Gastrocnemius medialis (tissue), 4 donors: ENCODE measurements around the gene SHOC2. TPM values are rescaled to one million over a fixed set of nuclear protein-coding genes. Genes with fewer than 3 reads are reported as not detected.

Experiments used
- ATAC-seq, 2 donors: fragments of 150-250 bp; one replicate each; pipeline ENCODE4 v1.9.1; 2016
- DNase-seq, 2 donors: peaks; one replicate each; pipeline ENCODE4 v3.0.0-alpha.2; 2019
- H3K27ac ChIP-seq, 4 donors: fragments of 200-600 bp; sonication (generic); 1 replicate in 1 of 4; 2 replicates in 3 of 4; pipeline ENCODE4 v1.5.1; 2016 to 2018; ENCODE audit warnings: mild to moderate bottlenecking in 2 of 4, moderate library complexity in 1 of 4
- H3K27me3 ChIP-seq, 3 donors: fragments of 200-600 bp; sonication (generic) in 2 of 3; 1 replicate in 1 of 3; 2 replicates in 2 of 3; pipeline versions ENCODE4 v1.5.1 to v1.6.0; 2016 to 2019; ENCODE audit warnings: mild to moderate bottlenecking in 1 of 3, moderate library complexity in 1 of 3
- H3K36me3 ChIP-seq, 2 donors: fragments of 200-600 bp; sonication (generic) in 1 of 2; one replicate each; pipeline ENCODE4 v1.5.1; 2017 to 2018
- H3K4me1 ChIP-seq, 2 donors: fragments of 200-600 bp; sonication (generic) in 1 of 2; one replicate each; pipeline ENCODE4 v1.5.1; 2016 to 2017; ENCODE audit warnings: mild to moderate bottlenecking in 2 of 2
- H3K4me3 ChIP-seq, 4 donors: fragments of 200-600 bp; sonication (generic) in 3 of 4; 1 replicate in 1 of 4; 2 replicates in 3 of 4; pipeline ENCODE4 v1.5.1; 2016 to 2019; ENCODE audit warnings: mild to moderate bottlenecking in 2 of 4
- H3K9me3 ChIP-seq, 3 donors: fragments of 200-600 bp; sonication (generic) in 2 of 3; 1 replicate in 1 of 3; 2 replicates in 2 of 3; pipeline ENCODE4 v1.5.1; 2016 to 2019
- POLR2A ChIP-seq, 2 donors: fragments of 450-650 bp; IDR thresholded peaks; one replicate each; pipeline ENCODE4 v1.6.1; 2017; ENCODE audit warnings: antibody characterized with exemption in 2 of 2, mild to moderate bottlenecking in 2 of 2, moderate library complexity in 2 of 2
- in situ Hi-C, 4 donors: fragments of 200-750 bp; cut with MboI; loops; one replicate each; pipeline versions ENCODE4 v1.15.0 to v1.8.0; 2017; ENCODE audit warnings: low sequenced_read_pairs in 4 of 4
- intact Hi-C: fragments of 100-400 bp; cut with DNase I; formaldehyde crosslinking; loops from one replicate; pipeline ENCODE4 v1.15.1; 2023; ENCODE audit warnings: low total_unique reads
- total RNA-seq, 4 donors: library from RNA; depleted of rRNA; stranded (reverse); fragments of >200 nt; gene quantifications; one replicate each; pipeline versions ENCODE4 v1.1.0 to v1.2.3, GENCODE V29; 2016
- TF ChIP-seq, protein P1 (sequence below), 5 experiments: fragments of 450-650 bp in 3 of 5; fragments of 200-600 bp in 2 of 5; sonication (generic) in 2 of 5; IDR thresholded peaks in 4 of 5; conservative IDR thresholded peaks in 1 of 5; 1 replicate in 4 of 5; 2 replicates in 1 of 5; pipeline ENCODE4 v1.5.1; 2016 to 2019; ENCODE audit warnings: antibody characterized with exemption in 5 of 5, mild to moderate bottlenecking in 3 of 5, moderate library complexity in 3 of 5

SHOC2 gene
- total RNA-seq, 4 donors from 2014 or later: 35.3 to 51.5 (median 43.5) TPM

- in situ Hi-C loops: no loop called here
- H3K4me1 ChIP-seq: peaks cover 12 to 23% of the 10 kb centered on the region in 2 donors
- H3K9me3 ChIP-seq: no peaks in the 10 kb centered on the region
- ATAC-seq (no peak), DNase-seq (no peak)
- H3K27me3 ChIP-seq: no peaks in the 10 kb centered on the region
- intact Hi-C loops: no loop called here
- no peak overlapping the region for H3K4me3 ChIP-seq
- TF ChIP-seq, protein P1, sequence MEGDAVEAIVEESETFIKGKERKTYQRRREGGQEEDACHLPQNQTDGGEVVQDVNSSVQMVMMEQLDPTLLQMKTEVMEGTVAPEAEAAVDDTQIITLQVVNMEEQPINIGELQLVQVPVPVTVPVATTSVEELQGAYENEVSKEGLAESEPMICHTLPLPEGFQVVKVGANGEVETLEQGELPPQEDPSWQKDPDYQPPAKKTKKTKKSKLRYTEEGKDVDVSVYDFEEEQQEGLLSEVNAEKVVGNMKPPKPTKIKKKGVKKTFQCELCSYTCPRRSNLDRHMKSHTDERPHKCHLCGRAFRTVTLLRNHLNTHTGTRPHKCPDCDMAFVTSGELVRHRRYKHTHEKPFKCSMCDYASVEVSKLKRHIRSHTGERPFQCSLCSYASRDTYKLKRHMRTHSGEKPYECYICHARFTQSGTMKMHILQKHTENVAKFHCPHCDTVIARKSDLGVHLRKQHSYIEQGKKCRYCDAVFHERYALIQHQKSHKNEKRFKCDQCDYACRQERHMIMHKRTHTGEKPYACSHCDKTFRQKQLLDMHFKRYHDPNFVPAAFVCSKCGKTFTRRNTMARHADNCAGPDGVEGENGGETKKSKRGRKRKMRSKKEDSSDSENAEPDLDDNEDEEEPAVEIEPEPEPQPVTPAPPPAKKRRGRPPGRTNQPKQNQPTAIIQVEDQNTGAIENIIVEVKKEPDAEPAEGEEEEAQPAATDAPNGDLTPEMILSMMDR (IDR thresholded peaks at IDR 0.05 in 4 of 5, conservative IDR thresholded peaks at IDR 0.05 in 1 of 5): no peak
- no peak for TF ChIP-seq POLR2A (IDR thresholded peaks at IDR 0.05)
- H3K36me3 ChIP-seq: no peaks in the 10 kb centered on the region
- H3K27ac ChIP-seq: no peak overlapping the region
Observed at GRCh38 chr10:110967645-110968044, 48.2 kb downstream of the SHOC2 start.

DNA sequence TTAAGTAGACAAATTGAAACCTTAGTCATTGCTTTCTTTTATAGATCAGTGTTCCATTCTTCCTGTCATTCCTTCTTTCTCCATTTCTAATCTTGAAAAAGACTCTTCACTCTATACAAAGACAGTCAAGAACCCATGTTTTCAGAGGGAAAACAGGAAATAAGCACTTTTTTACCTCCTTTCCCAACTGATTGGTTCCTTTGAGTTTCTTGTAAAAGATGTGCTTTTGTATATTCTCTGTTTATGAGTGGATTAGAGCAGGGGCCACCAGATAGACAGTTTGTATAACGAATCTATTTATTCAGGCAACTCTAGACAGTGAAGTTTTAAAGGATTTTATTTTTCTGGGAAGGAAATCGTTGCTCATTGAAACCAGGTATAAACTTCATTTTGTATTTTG, 49.8 kb downstream of the SHOC2 start:
- no peaks in the 10 kb centered on the region for H3K36me3 ChIP-seq
- ATAC-seq (no peak), DNase-seq (no peak)
- H3K9me3 ChIP-seq: no peaks in the 10 kb centered on the region
- intact Hi-C loops: no loop called here
- no peak for TF ChIP-seq POLR2A (IDR thresholded peaks at IDR 0.05)
- TF ChIP-seq, protein P1 (IDR thresholded peaks at IDR 0.05 in 4 of 5, conservative IDR thresholded peaks at IDR 0.05 in 1 of 5): no peak
- H3K27me3 ChIP-seq: no peaks in the 10 kb centered on the region
- H3K27ac ChIP-seq: no peak overlapping the region
- in situ Hi-C loops: no loop called here
- peaks cover 10 to 20% of the 10 kb centered on the region in 2 donors for H3K4me1 ChIP-seq
- no peak overlapping the region for H3K4me3 ChIP-seq

DNA sequence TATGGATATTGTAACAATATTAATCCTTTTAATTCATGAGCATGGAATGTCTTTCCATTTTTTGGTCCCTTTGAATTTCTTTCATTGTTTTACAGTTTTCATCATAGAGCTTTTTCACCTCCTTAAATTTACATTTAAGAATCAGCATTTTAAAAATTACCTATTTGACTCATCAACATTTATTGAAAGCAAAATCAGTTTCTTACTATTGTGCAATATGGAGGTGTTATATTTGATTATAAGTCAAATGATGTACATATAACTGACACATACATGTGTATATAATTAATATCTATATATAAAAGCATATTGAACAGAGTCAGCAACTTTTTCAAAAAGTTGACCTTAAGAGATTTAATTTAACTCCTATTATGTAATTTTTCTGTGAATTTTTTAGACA, 52.2 kb downstream of the SHOC2 start:
- H3K36me3 ChIP-seq: no peaks in the 10 kb centered on the region
- intact Hi-C loops: no loop called here
- H3K27ac ChIP-seq: no peak overlapping the region
- TF ChIP-seq POLR2A (IDR thresholded peaks at IDR 0.05): no peak
- TF ChIP-seq, protein P1 (IDR thresholded peaks at IDR 0.05 in 4 of 5, conservative IDR thresholded peaks at IDR 0.05 in 1 of 5): no peak
- no peaks in the 10 kb centered on the region for H3K27me3 ChIP-seq
- H3K4me3 ChIP-seq: no peak overlapping the region
- H3K9me3 ChIP-seq: no peaks in the 10 kb centered on the region
- ATAC-seq (no peak), DNase-seq (no peak)
- in situ Hi-C loops: no loop called here
- peaks cover 0 to under 1% of the 10 kb centered on the region in 2 donors for H3K4me1 ChIP-seq

DNA sequence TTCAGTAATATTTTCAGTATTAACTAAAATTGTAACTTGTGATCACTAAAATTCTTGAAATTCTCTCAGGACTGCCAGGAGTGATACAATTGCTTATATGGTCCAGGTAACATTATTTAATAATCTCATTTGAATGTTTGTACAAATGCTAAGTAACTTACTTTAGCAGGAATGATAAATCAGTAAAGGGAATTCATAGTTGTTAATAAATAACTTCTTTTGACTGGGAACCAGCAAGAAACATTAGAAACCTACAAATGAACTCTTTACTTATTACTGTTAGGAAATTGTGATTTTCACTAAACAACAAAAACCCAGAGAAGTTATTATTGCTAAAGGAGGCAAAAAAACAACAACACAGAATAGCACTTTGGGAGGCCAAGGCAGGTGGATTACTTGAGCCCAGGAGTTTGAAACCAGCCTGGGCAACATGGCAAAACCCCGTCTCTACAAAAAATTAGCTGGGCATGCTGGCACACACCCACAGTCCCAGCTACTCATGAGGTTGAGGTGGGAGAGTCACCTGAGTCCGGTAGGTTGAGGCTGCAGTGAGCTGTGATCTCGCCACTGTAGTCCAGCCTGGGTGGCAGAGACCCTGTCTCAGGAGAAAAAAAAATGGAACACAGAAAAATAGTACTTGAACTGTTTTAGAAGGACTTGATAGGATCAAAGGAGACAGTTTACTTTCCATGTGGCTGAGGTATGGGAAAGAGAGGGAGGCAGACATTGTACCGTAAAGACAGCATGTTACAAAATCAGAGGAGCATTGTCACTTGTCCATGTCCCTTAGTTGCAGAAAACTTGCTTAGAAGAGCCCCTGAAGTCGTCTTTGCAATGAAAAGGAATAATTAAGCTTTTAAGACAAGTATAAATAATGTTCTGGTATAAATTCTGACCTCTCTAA, 53.1 kb downstream of the SHOC2 start:
- no peak for DNase-seq
- Histone ChIP-seq H3K9me3 (no peaks in the 10 kb centered on the region), H3K27ac (no peak overlapping the region), H3K4me3 (no peak overlapping the region), H3K36me3 (no peaks in the 10 kb centered on the region), H3K4me1 (no peaks in the 10 kb centered on the region), H3K27me3 (no peaks in the 10 kb centered on the region)
- intact Hi-C loops: no loop called here
- in situ Hi-C loops: no loop called here
- no peak for ATAC-seq
- TF ChIP-seq, protein P1 (IDR thresholded peaks at IDR 0.05 in 4 of 5, conservative IDR thresholded peaks at IDR 0.05 in 1 of 5): no peak
- no peak for TF ChIP-seq POLR2A (IDR thresholded peaks at IDR 0.05)
